Spleen (tissue), 7 donors: ENCODE data around the gene LCOR.

ENCODE experiments used
- CTCF ChIP-seq, 11 experiments: fragments of 200-600 bp in 7 of 11; fragments of 450-650 bp in 4 of 11; sonication (generic) in 4 of 11; IDR thresholded peaks in 8 of 11; conservative IDR thresholded peaks in 3 of 11; 1 replicate in 7 of 11; 2 replicates in 4 of 11; pipeline versions ENCODE4 v1.4.0 to v1.8.0; 2016 to 2021; ENCODE audit warnings: antibody characterized with exemption in 11 of 11, inconsistent platforms in 4 of 11, mild to moderate bottlenecking in 1 of 11
- POLR2A ChIP-seq, 3 donors: fragments of 450-650 bp; IDR thresholded peaks; one replicate each; pipeline ENCODE4 v1.5.1; 2017; ENCODE audit warnings: antibody characterized with exemption in 3 of 3, mild to moderate bottlenecking in 1 of 3
- POLR2AphosphoS5 ChIP-seq, 3 donors: sonication (generic); formaldehyde crosslinking; IDR thresholded peaks; one replicate each; pipeline ENCODE4 v1.5.1; 2017; ENCODE audit warnings: antibody characterized with exemption in 3 of 3
- donor health status: DM: no; HTN: no; CAD: no; lungs with moderate emphysema.
- donor health status: DM: no; HTN: no; CAD: no.
- donor health status: DM: no; HTN: no; CAD: no.

GRCh38 chr10:97042081-97042480, 210.0 kb downstream of the LCOR start:
- TF ChIP-seq POLR2A (IDR thresholded peaks at IDR 0.05) = no peak
- TF ChIP-seq CTCF (IDR thresholded peaks at IDR 0.05 in 8 of 11, conservative IDR thresholded peaks at IDR 0.05 in 3 of 11) = no peak
- TF ChIP-seq POLR2AphosphoS5 (IDR thresholded peaks at IDR 0.05) = no peak
